Smooth muscle cell (in vitro differentiated cells): ENCODE data around the gene WASF2. TPM values are rescaled to one million over a fixed set of nuclear protein-coding genes. Genes with fewer than 3 reads are reported as not detected.

Experiments used
- DNase-seq: peaks from one replicate; lab custom pipeline; 2025; ENCODE audit not compliant: unreplicated experiment; lab: John Stamatoyannopoulos, UW
- H2AFZ ChIP-seq: fragments of 200-600 bp; sonication (generic); 2 replicates; pipeline ENCODE4 v1.6.0; 2016; ENCODE audit warnings: antibody characterized with exemption, low read depth, mild to moderate bottlenecking
- H3F3A ChIP-seq: fragments of 200-600 bp; sonication (generic); 2 replicates; pipeline ENCODE4 v1.6.0; 2017; ENCODE audit warnings: antibody characterized with exemption, low read depth
- H3K27ac ChIP-seq: fragments of 200-600 bp; sonication (generic); 2 replicates; pipeline ENCODE4 v1.5.1; 2016; ENCODE audit warnings: low read depth, mild to moderate bottlenecking
- H3K27me3 ChIP-seq: fragments of 200-600 bp; sonication (generic); 2 replicates; pipeline ENCODE4 v1.6.1; 2016; ENCODE audit warnings: low read depth, mild to moderate bottlenecking
- H3K36me3 ChIP-seq: fragments of 200-600 bp; sonication (generic); 2 replicates; pipeline ENCODE4 v1.5.1; 2016; ENCODE audit warnings: low read depth
- H3K4me1 ChIP-seq: fragments of 200-600 bp; sonication (generic); 2 replicates; pipeline ENCODE4 v1.5.1; 2016; ENCODE audit warnings: low read depth
- H3K4me2 ChIP-seq: fragments of 200-600 bp; sonication (generic); 2 replicates; pipeline ENCODE4 v1.6.0; 2016; ENCODE audit warnings: mild to moderate bottlenecking
- H3K4me3 ChIP-seq: fragments of 200-600 bp; sonication (generic); 2 replicates; pipeline ENCODE4 v1.5.1; 2016; ENCODE audit warnings: mild to moderate bottlenecking
- H3K79me2 ChIP-seq: fragments of 200-600 bp; sonication (generic); 2 replicates; pipeline ENCODE4 v1.6.0; 2016; ENCODE audit warnings: low read depth, mild to moderate bottlenecking
- H3K9ac ChIP-seq: fragments of 200-600 bp; sonication (generic); 2 replicates; pipeline ENCODE4 v1.6.0; 2016; ENCODE audit warnings: low read depth
- H3K9me3 ChIP-seq: fragments of 200-600 bp; sonication (generic); replicated peaks from 2 replicates; pipeline ENCODE4 v1.5.1; 2016; ENCODE audit warnings: low read depth
- H4K20me1 ChIP-seq: fragments of 200-600 bp; sonication (generic); 2 replicates; pipeline ENCODE4 v1.6.0; 2016; ENCODE audit warnings: low read depth
- CTCF ChIP-seq: fragments of 200-600 bp; sonication (generic); IDR thresholded peaks from 2 replicates; pipeline ENCODE4 v1.5.1; 2017; ENCODE audit warnings: borderline replicate concordance, mild to moderate bottlenecking, antibody characterized with exemption; ENCODE audit not compliant: insufficient read depth, poor library complexity, severe bottlenecking
- WGBS: methylation state at CpG from one replicate; pipeline ENCODE4 v1.1.7; 2016; ENCODE audit warnings: low lambda C conversion rate; 5-methylcytosine and 5-hydroxymethylcytosine counted together
- polyA plus RNA-seq: library from polyadenylated mRNA; unstranded; fragments of >200 nt; fragmentation: Nextera tagmentation; extraction: Ambion mirVana; gene quantifications from 2 replicates; pipeline ENCODE4 v1.2.1, GENCODE V29; 2016
- total RNA-seq: library from RNA; depleted of rRNA; stranded (reverse); fragments of >200 nt; gene quantifications from 2 replicates; pipeline ENCODE4 v1.2.3, GENCODE V29; 2014

WASF2 gene
- total and polyA plus RNA-seq, 2 experiments from 2014 or later: 34.3 to 46.1 TPM

DNA sequence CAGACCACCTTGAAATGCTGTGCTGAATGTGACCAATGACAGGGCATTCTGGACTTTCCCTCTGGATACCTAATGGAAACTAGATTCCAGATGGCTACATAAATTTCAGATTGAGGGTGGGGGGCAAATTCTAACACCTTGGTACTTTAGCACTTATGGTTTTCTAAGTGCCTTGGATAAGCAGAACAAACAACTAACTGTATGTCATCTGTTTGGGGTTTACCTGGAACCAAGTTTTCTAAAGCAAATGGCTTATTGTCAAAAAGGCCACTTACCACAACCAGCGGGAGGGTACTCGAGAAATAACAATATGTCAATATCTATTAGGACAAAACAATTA is 58.4 kb downstream of the WASF2 start:
- 95% methylated on average over 2 of the region's 2 CpGs for WGBS
- Histone ChIP-seq H3K27ac (no peak overlapping the region), H3K4me2 (no peak overlapping the region), H3F3A (no peaks in the 10 kb centered on the region), H2AFZ (no peak overlapping the region), H3K4me1 (peaks cover 16% of the 10 kb centered on the region), H3K9me3 (no peaks in the 10 kb centered on the region), H3K27me3 (no peaks in the 10 kb centered on the region), H4K20me1 (peaks cover 96% of the 10 kb centered on the region), H3K4me3 (no peak overlapping the region), H3K79me2 (peaks cover 78% of the 10 kb centered on the region), H3K36me3 (no peaks in the 10 kb centered on the region), H3K9ac (no peak overlapping the region)
- no peak for DNase-seq
- no peak for TF ChIP-seq CTCF

- Histone ChIP-seq H3K36me3 (no peaks in the 10 kb centered on the region), H2AFZ (no peak overlapping the region), H3K9ac (no peak overlapping the region), H3K9me3 (no peaks in the 10 kb centered on the region), H3K4me1 (peaks cover 11% of the 10 kb centered on the region), H3K4me2 (no peak overlapping the region), H3K4me3 (no peak overlapping the region), H4K20me1 (peaks cover 91% of the 10 kb centered on the region), H3K27me3 (no peaks in the 10 kb centered on the region), H3K79me2 (peaks cover 76% of the 10 kb centered on the region), H3K27ac (no peak overlapping the region), H3F3A (no peaks in the 10 kb centered on the region)
- no peak for DNase-seq
- WGBS: 81% methylated on average over 1 of the region's 1 CpG
- TF ChIP-seq CTCF: no peak
These were observed 58.9 kb downstream of the WASF2 start for GRCh38 chr1:27430903-27431600.

GRCh38 chr1:27429029-27429425 is 60.9 kb downstream of the WASF2 start:
- no peak overlapping the region for H3K9ac ChIP-seq
- DNase-seq: no peak
- TF ChIP-seq CTCF: no peak
- 45% methylated on average over 2 of the region's 2 CpGs for WGBS
- no peak overlapping the region for H3K4me2 ChIP-seq
- H3K36me3 ChIP-seq: no peaks in the 10 kb centered on the region
- no peak overlapping the region for H3K4me3 ChIP-seq
- no peaks in the 10 kb centered on the region for H3F3A ChIP-seq
- peaks cover 70% of the 10 kb centered on the region for H3K79me2 ChIP-seq
- H3K4me1 ChIP-seq: peaks cover 9% of the 10 kb centered on the region
- H2AFZ ChIP-seq: no peak overlapping the region
- H3K27me3 ChIP-seq: no peaks in the 10 kb centered on the region
- no peaks in the 10 kb centered on the region for H3K9me3 ChIP-seq
- H4K20me1 ChIP-seq: peaks cover 85% of the 10 kb centered on the region
- H3K27ac ChIP-seq: peak overlapping the region; percentile 71

DNA sequence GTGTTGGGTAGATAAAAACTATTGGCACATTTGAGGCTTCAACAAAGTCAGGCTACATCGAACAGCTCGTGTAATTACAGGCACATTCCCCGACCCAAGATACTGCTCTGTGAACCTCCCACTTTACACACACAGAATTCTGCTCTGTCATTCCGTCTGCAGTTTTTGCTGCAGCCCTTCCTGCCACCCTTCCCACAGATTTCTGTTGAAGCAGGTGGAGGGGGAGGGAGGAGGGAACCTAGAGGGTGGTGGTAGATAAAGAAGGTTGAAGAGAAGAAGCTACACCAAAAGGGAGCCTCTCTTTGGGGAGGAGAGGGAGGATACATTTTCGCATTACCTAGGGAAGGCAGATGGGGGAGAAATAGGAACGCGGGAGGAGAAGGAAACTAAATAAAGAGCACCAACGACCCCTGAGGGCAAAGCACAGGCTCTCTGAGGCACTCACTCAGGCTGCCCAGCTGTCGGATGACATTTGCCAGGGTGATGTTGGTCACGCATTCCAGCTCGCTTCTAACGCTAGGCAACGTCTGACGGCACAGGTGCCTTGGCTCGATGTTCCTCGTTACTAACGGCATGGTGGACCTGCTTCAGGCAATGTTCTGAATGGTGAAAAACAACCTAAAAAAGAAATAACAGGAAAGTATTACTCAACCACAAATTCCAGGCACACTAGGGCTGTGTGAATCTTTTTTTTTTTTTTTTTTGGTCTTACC is 61.5 kb downstream of the WASF2 start:
- peak overlapping the region; percentile 71 for H3K27ac ChIP-seq
- H3F3A ChIP-seq: no peaks in the 10 kb centered on the region
- DNase-seq: no peak
- H3K79me2 ChIP-seq: peaks cover 70% of the 10 kb centered on the region
- H2AFZ ChIP-seq: no peak overlapping the region
- H3K4me3 ChIP-seq: no peak overlapping the region
- 39% methylated on average over 17 of the region's 17 CpGs for WGBS
- H3K36me3 ChIP-seq: no peaks in the 10 kb centered on the region
- H3K9ac ChIP-seq: peak overlapping the region; percentile 15
- no peaks in the 10 kb centered on the region for H3K9me3 ChIP-seq
- TF ChIP-seq CTCF: no peak
- H3K4me1 ChIP-seq: peaks cover 9% of the 10 kb centered on the region
- H3K4me2 ChIP-seq: peak overlapping the region; percentile 8
- H4K20me1 ChIP-seq: peaks cover 83% of the 10 kb centered on the region
- H3K27me3 ChIP-seq: no peaks in the 10 kb centered on the region
